ENCODE data around the gene MYO16. TPM values are rescaled to one million over a fixed set of nuclear protein-coding genes. Genes with fewer than 3 reads are reported as not detected.

MYO16 gene
- total RNA-seq, 4 donors from 2014 or later: 0.54 to 3.8 (median 1.5) TPM

DNA sequence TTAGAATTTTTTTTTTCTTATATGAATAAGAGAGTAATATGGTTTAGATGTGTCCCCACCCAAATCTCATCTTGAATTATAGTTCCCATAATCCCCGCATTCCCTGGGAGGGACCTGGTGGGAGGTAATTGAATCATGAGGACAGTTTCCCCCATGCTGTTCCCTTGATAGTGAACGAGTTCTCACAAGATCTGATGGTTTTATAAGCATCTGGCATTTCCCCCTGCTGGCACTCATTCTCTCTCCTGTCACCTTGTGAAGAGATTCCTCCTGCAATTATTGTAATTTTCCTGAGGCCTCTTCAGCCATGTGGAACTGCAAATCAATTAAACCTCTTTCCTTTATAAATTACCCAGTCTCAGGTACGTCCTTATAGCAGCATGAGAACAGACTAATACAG, 205.7 kb downstream of the MYO16 start:
- H3K4me3 ChIP-seq: no peak overlapping the region
- ATAC-seq: no peak
- no peaks in the 10 kb centered on the region for H3K4me1 ChIP-seq
- no peaks in the 10 kb centered on the region for H3K9me3 ChIP-seq
- 55 to 58% methylated on average over 2 to 3 of the region's 3 CpGs for WGBS, 2 donors (ENCODE audit: low coverage in 1 of 2)
- H3K27ac ChIP-seq: no peak overlapping the region
- no peaks in the 10 kb centered on the region for H3K27me3 ChIP-seq
- H3K36me3 ChIP-seq: no peaks in the 10 kb centered on the region
- TF ChIP-seq EP300 (IDR thresholded peaks at IDR 0.05) (no peak), POLR2A (IDR thresholded peaks at IDR 0.05) (no peak), POLR2AphosphoS5 (IDR thresholded peaks at IDR 0.05) (no peak)
- TF ChIP-seq, protein P1, sequence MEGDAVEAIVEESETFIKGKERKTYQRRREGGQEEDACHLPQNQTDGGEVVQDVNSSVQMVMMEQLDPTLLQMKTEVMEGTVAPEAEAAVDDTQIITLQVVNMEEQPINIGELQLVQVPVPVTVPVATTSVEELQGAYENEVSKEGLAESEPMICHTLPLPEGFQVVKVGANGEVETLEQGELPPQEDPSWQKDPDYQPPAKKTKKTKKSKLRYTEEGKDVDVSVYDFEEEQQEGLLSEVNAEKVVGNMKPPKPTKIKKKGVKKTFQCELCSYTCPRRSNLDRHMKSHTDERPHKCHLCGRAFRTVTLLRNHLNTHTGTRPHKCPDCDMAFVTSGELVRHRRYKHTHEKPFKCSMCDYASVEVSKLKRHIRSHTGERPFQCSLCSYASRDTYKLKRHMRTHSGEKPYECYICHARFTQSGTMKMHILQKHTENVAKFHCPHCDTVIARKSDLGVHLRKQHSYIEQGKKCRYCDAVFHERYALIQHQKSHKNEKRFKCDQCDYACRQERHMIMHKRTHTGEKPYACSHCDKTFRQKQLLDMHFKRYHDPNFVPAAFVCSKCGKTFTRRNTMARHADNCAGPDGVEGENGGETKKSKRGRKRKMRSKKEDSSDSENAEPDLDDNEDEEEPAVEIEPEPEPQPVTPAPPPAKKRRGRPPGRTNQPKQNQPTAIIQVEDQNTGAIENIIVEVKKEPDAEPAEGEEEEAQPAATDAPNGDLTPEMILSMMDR (IDR thresholded peaks at IDR 0.05): no peak

DNA sequence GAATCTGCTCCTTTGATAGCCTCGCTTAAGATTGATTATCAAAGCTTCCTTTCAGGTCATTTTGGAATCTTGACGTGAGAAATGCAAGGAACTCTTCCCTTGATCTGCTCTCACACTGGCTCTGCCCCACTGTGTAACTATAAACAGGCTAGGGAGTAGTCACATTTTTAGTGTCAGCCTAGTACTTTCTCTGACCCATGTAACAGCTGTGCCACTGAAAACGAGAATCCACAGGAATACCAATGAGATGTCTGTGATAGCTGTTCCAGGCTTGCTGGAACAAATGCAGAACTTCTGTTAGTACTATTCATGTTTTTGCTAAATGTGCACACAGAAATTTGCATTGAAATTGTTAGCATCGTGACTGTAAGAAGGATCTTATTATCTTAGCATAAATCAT, 221.3 kb downstream of the MYO16 start:
- no peaks in the 10 kb centered on the region for H3K9me3 ChIP-seq
- no peak overlapping the region for H3K27ac ChIP-seq
- no peaks in the 10 kb centered on the region for H3K36me3 ChIP-seq
- no peak overlapping the region for H3K4me3 ChIP-seq
- WGBS, 2 donors (ENCODE audit: low coverage in 1 of 2): 31% methylated on average over 4 of the region's 4 CpGs
- H3K27me3 ChIP-seq: no peaks in the 10 kb centered on the region
- no peak for TF ChIP-seq POLR2A (IDR thresholded peaks at IDR 0.05)
- TF ChIP-seq EP300 (IDR thresholded peaks at IDR 0.05): no peak
- TF ChIP-seq, protein P1 (IDR thresholded peaks at IDR 0.05): no peak
- no peak for TF ChIP-seq POLR2AphosphoS5 (IDR thresholded peaks at IDR 0.05)
- no peaks in the 10 kb centered on the region for H3K4me1 ChIP-seq
- ATAC-seq: no peak

GRCh38 chr13:108851660-108852059, 222.2 kb downstream of the MYO16 start:
- Histone ChIP-seq H3K36me3 (no peaks in the 10 kb centered on the region), H3K4me1 (no peaks in the 10 kb centered on the region), H3K27ac (no peak overlapping the region), H3K4me3 (no peak overlapping the region), H3K27me3 (no peaks in the 10 kb centered on the region), H3K9me3 (no peaks in the 10 kb centered on the region)
- no peak for ATAC-seq
- TF ChIP-seq, protein P1 (IDR thresholded peaks at IDR 0.05): no peak
- TF ChIP-seq POLR2AphosphoS5 (IDR thresholded peaks at IDR 0.05) (no peak), POLR2A (IDR thresholded peaks at IDR 0.05) (no peak), EP300 (IDR thresholded peaks at IDR 0.05) (no peak)
- WGBS, 2 donors (ENCODE audit: low coverage in 1 of 2): 58 to 70% methylated on average over 2 to 4 of the region's 4 CpGs

GRCh38 chr13:108853031-108853430, 223.6 kb downstream of the MYO16 start:
- Histone ChIP-seq H3K27me3 (no peaks in the 10 kb centered on the region), H3K36me3 (no peaks in the 10 kb centered on the region), H3K4me1 (no peaks in the 10 kb centered on the region), H3K27ac (no peak overlapping the region), H3K9me3 (no peaks in the 10 kb centered on the region), H3K4me3 (no peak overlapping the region)
- no peak for ATAC-seq
- WGBS, 2 donors (ENCODE audit: low coverage in 1 of 2): 71 to 82% methylated on average over 8 to 10 of the region's 10 CpGs
- no peak for TF ChIP-seq POLR2AphosphoS5 (IDR thresholded peaks at IDR 0.05)
- TF ChIP-seq, protein P1 (IDR thresholded peaks at IDR 0.05): no peak
- TF ChIP-seq POLR2A (IDR thresholded peaks at IDR 0.05): no peak
- no peak for TF ChIP-seq EP300 (IDR thresholded peaks at IDR 0.05)

DNA sequence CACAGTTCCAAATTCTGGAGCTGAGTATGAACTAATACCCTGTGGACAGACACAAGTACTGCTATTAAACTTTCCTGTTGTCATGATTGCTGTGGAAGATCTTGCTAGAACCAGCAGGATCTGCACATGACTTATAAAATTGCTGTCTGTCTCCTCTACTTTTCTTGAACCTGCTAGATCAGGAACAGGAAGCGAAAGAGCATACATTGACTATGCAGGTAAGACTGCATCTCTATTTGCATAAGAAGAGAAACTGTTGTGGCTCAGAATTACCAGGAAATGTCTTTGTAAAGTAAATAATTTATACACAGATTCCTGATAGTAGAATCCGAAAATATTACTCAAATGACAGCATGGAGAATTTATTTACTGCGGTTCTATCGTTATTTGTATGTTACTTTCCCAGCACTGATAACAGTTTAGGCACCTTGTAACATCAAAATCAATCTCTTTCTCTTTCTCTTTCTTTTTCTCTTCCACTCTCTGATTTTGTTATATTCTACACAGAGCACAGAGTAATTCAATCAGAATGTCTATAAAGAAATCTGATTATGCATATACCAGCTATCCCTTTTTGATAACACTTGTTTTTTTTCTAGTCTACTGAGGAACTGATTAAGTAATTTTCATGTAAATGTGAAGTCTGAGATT, 226.5 kb downstream of the MYO16 start:
- 88 to 93% methylated on average over 4 of the region's 4 CpGs for WGBS, 2 donors (ENCODE audit: low coverage in 1 of 2)
- Histone ChIP-seq H3K27me3 (no peaks in the 10 kb centered on the region), H3K4me1 (peaks cover 0 to 8% (median 0%) of the 10 kb centered on the region in 3 donors), H3K36me3 (no peaks in the 10 kb centered on the region), H3K9me3 (no peaks in the 10 kb centered on the region), H3K27ac (no peak overlapping the region), H3K4me3 (no peak overlapping the region)
- TF ChIP-seq POLR2A (IDR thresholded peaks at IDR 0.05) (no peak), EP300 (IDR thresholded peaks at IDR 0.05) (no peak), POLR2AphosphoS5 (IDR thresholded peaks at IDR 0.05) (no peak)
- TF ChIP-seq, protein P1 (IDR thresholded peaks at IDR 0.05): no peak
- ATAC-seq: no peak

All from gastroesophageal sphincter (tissue), 4 donors.